HG03159 (cell line): Measurements from ENCODE around the gene NSMCE4A.
"Not testable (repeated sequence)": the region's sequence is repeated elsewhere in the genome, so short reads cannot be mapped to it uniquely, and the experiment has no call there.

ENCODE experiments used
- ATAC-seq: cut with Tn5 transposase; IDR thresholded peaks from one replicate; pipeline ENCODE4 v1.9.1; 2021; ENCODE audit warnings: mild to moderate bottlenecking, moderate library complexity; ENCODE audit not compliant: unreplicated experiment

NSMCE4A gene, protein sequence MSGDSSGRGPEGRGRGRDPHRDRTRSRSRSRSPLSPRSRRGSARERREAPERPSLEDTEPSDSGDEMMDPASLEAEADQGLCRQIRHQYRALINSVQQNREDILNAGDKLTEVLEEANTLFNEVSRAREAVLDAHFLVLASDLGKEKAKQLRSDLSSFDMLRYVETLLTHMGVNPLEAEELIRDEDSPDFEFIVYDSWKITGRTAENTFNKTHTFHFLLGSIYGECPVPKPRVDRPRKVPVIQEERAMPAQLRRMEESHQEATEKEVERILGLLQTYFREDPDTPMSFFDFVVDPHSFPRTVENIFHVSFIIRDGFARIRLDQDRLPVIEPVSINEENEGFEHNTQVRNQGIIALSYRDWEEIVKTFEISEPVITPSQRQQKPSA

GRCh38 chr10:121974535-121975294 lies at the start of gene NSMCE4A:
Gene NSMCE4A, minus strand, starts transcription at chr10:121975217. Its CDS starts 52 bp downstream, at chr10:121975165.
- peak; percentile 82 for ATAC-seq

- not testable (repeated sequence) for ATAC-seq
Observed at GRCh38 chr10:122023257-122023656, 48.2 kb upstream of the NSMCE4A start.

DNA sequence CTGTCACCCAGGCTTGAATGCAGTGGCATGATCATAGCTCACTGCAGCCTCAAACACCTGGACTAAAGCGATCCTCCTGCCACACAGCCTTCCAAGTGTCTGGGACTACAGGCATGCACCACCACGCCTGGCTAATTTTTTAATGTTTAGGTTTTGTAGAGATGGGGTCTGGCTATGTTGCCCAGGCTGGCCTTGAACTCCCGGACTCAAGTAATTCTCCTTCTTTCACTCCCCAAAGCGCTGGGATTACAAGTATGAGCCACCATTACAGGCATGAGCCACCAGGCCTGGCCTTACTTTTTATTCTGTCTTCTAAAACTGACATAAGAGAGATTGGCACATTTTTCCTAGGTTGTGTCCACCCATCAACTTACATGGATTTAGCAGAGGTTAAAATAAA lies 47.3 kb upstream of the NSMCE4A start:
- no peak for ATAC-seq

DNA sequence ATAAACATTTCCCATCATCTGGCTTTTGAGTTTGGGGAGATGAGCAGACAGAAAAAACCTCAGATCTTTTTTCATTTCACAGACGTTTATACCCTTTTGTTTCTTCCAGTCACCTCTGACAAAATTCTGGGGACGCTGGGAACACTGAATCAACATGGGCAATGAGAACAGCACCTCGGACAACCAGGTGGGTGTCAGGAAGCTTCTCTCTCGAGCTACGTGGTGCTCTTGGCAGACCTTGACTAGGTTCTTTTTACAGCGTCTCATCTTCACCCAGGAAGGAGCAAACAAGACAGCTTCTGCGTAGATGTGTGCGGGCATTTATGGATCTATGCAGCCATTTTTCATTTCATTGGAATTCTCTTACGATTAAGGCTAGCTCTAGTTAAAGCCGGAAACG lies 46.8 kb upstream of the NSMCE4A start:
- ATAC-seq, result no peak

- ATAC-seq, result no peak
Observed at GRCh38 chr10:122021379-122021778, 46.4 kb upstream of the NSMCE4A start.

- ATAC-seq, result no peak
Observed at GRCh38 chr10:122020226-122020625, 45.2 kb upstream of the NSMCE4A start.

GRCh38 chr10:122019414-122019975 lies 44.5 kb upstream of the NSMCE4A start:
- ATAC-seq, result no peak

GRCh38 chr10:122018951-122019413 lies 44.0 kb upstream of the NSMCE4A start:
- no peak for ATAC-seq

GRCh38 chr10:122018491-122018890 lies 43.5 kb upstream of the NSMCE4A start:
- no peak for ATAC-seq

GRCh38 chr10:122017926-122018325 lies 42.9 kb upstream of the NSMCE4A start:
- ATAC-seq, result not testable (repeated sequence)

DNA sequence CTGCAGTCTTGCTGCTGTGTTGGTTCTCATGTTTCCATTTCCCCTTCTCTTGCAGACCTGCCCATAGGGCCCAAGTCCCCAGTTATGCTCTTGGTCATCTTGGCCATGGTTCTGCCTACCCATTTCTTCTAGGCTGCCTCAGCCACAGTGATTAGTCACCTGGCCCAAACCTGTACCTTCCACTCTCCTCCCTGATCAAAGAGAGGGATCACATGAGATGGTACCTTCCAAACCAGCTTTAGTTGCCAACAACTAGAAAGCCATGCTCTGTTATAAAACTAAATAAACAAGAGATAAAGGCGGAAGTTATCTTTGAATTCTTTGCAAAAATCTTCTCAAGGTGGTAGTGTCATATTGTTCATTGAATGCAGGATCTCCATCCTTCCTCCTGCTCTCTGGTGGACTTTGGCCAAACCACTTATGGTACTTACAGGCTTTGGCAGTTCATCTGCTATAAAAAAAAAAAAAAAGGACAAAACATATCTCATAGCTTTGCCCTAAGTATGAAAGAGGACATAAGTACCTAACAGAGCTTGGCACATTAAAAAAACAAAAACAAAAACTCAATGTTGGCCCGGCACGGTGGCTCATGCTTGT lies 39.7 kb upstream of the NSMCE4A start:
- ATAC-seq, result no peak

- no peak for ATAC-seq
Observed at GRCh38 chr10:122013311-122013780, 38.3 kb upstream of the NSMCE4A start.

GRCh38 chr10:122012731-122013130 lies 37.7 kb upstream of the NSMCE4A start:
- no peak for ATAC-seq

GRCh38 chr10:122010405-122011050 lies 35.5 kb upstream of the NSMCE4A start:
- no peak for ATAC-seq

DNA sequence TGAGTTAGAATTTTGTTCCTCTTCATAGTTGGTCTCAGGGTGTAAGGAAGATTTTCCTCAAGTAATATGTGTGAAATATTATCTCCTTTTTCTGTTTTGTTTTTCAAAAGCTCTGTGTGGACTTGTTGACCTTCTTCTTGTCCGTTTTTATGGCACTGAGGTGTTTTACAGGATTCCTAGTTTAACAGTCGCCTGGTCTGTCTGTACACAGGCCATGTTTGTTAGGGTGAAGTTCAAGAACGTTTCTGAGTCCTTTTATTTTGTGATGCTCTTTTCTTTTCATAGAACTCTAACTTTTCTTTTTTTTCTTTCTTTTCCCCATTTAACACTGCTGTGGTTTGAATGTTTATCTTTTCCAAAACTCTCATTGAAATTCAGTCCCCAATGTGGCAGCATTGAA lies 32.4 kb upstream of the NSMCE4A start:
- no peak for ATAC-seq

GRCh38 chr10:122001698-122002097 lies 26.7 kb upstream of the NSMCE4A start:
- no peak for ATAC-seq

- ATAC-seq, result no peak
Observed at GRCh38 chr10:121999301-121999700, 24.3 kb upstream of the NSMCE4A start.

- ATAC-seq, result no peak
Observed at GRCh38 chr10:121998462-121998861, 23.4 kb upstream of the NSMCE4A start.

DNA sequence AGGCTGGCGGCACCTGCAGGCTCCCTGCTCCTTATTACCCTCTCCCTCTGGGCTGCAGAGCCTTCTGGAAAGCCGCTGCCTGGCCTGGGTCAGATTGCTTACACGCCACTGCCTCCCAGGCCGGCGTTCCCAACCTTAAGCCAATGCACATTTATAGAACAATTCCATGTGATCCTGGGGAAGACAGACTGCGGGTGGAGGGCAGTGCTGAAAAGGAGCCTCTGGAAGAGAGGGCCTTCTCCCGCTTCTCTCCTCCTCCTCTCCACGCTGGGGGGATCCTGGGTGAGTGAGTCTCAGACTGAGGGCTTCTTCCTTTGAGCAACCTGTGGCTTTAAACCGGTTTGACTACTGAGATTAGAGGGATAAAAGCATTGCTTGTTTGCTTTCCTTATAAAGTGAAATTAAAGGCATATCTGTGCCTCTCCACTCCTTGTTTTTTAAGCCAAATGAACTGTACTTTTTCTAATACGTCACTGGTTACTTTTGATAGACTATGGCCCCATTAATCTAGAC lies 19.5 kb upstream of the NSMCE4A start:
- ATAC-seq, result no peak

- ATAC-seq, result not testable (repeated sequence)
Observed at GRCh38 chr10:121991727-121992126, 16.7 kb upstream of the NSMCE4A start.
